Heart left ventricle (tissue), 16 donors: ENCODE measurements around the gene LCP1. TPM values are rescaled to one million over a fixed set of nuclear protein-coding genes. Genes with fewer than 3 reads are reported as not detected.

Experiments
- ATAC-seq, 4 donors: fragments of 200-7000 bp; cut with Tn5 transposase; one replicate each; pipeline ENCODE4 v1.9.1; 2020 to 2022; ENCODE audit warnings: moderate library complexity in 4 of 4, mild to moderate bottlenecking in 3 of 4, moderate number of reproducible peaks in 1 of 4
- DNase-seq, 5 donors: peaks; one replicate each; pipeline ENCODE4 v3.0.0-alpha.2; 2020
- H3K27ac ChIP-seq, 12 donors: fragments of 200-600 bp; sonication (generic) in 4 of 12; one replicate each; pipeline versions ENCODE4 v1.5.0 to v1.8.0; 2016 to 2022; ENCODE audit warnings: mild to moderate bottlenecking in 2 of 12
- H3K27me3 ChIP-seq, 9 donors: fragments of 200-600 bp; sonication (generic) in 2 of 9; one replicate each; pipeline versions ENCODE4 v1.5.1 to v1.8.0; 2016 to 2022; ENCODE audit warnings: mild to moderate bottlenecking in 3 of 9
- H3K36me3 ChIP-seq, 9 donors: fragments of 200-600 bp; sonication (generic) in 2 of 9; one replicate each; pipeline versions ENCODE4 v1.5.0 to v1.8.0; 2018 to 2022; ENCODE audit warnings: mild to moderate bottlenecking in 2 of 9
- H3K4me1 ChIP-seq, 12 donors: fragments of 200-600 bp; sonication (generic) in 4 of 12; one replicate each; pipeline versions ENCODE4 v1.5.0 to v1.8.0; 2016 to 2022; ENCODE audit warnings: mild to moderate bottlenecking in 3 of 12
- H3K4me3 ChIP-seq, 12 donors: fragments of 200-600 bp; sonication (generic) in 4 of 12; one replicate each; pipeline versions ENCODE4 v1.5.0 to v1.8.0; 2017 to 2022; ENCODE audit warnings: mild to moderate bottlenecking in 9 of 12, moderate library complexity in 4 of 12
- H3K9me3 ChIP-seq, 12 donors: fragments of 200-600 bp; sonication (generic) in 4 of 12; one replicate each; pipeline versions ENCODE4 v1.5.0 to v1.8.0; 2016 to 2022; ENCODE audit warnings: mild to moderate bottlenecking in 1 of 12
- CTCF ChIP-seq, 12 donors: fragments of 200-600 bp; sonication (generic) in 4 of 12; IDR thresholded peaks; one replicate each; pipeline versions ENCODE4 v1.5.0 to v1.8.0; 2018 to 2022; ENCODE audit warnings: antibody characterized with exemption in 12 of 12, mild to moderate bottlenecking in 5 of 12
- POLR2A ChIP-seq, 2 donors: fragments of 450-650 bp; IDR thresholded peaks; one replicate each; pipeline ENCODE4 v1.6.1; 2017; ENCODE audit warnings: antibody characterized with exemption in 2 of 2, mild to moderate bottlenecking in 2 of 2, moderate library complexity in 2 of 2
- WGBS, 4 donors: extraction: QIAGEN DNeasy Blood & Tissue Kit in 2 of 4; methylation state at CpG; one replicate each; pipeline versions ENCODE4 v1.1.5 to v1.1.7; 2013 to 2018; 5-methylcytosine and 5-hydroxymethylcytosine counted together
- intact Hi-C, 10 donors: fragments of 100-400 bp; cut with DNase I; formaldehyde crosslinking; loops; one replicate each; pipeline versions ENCODE4 v1.11.1 to v1.14.2; 2022
- polyA plus RNA-seq, 2 donors: library from polyadenylated mRNA; stranded (reverse); fragments of 200-250 nt; gene quantifications; one replicate each; pipeline ENCODE4 v1.2.3, GENCODE V29; 2013
- total RNA-seq, 9 donors: library from RNA; depleted of rRNA in 2 of 9; stranded (reverse); fragments of >200 nt in 2 of 9; fragmentation: NEBNext Ultra II Directional in 3 of 9; extraction: Animal tissue kit (Norgen Biotek cat#: 25700) in 3 of 9; gene quantifications; one replicate each; pipeline versions ENCODE4 v1.1.0 to v1.2.4, GENCODE V29; 2016 to 2023
- donor health status: ischemic (EF 13 %, LVEDD 7.1; RV severe dilation, severe dysfunction).
- donor health status: healthy with polysubstance abuse.
- donor health status: DM: no; HTN: yes; CAD: no.
- donor health status: DM: no; HTN: no; CAD: no.
- donor health status: ischemic (EF 25% LVEDD 6.9; RV normal size, moderate dysfunction).
- donor health status: ischemic (EF 25% LVEDD 5.7; RV mildly dilated, moderate dysfunction).
- donor health status: healthy.
- donor health status: DM: yes; HTN: yes; CAD: no.
- donor health status: ischemic (EF 35%, LVEDD 5.7; RV mildly dilated, moderate dysfunction).
- donor health status: nonischemic (EF 11% LVEDD 7.7; RV severe dilation, severe dysfunction).
- donor health status: DM: yes; HTN: yes; CAD: no.
- donor health status: PGD.
- donor health status: ischemic (EF 29% LVEDD 5.4; RV normal size, mild dysfunction).
- donor health status: nonischemic (EF 23%, LVEDD 6.1; RV moderate dilation, normal function).

Gene LCP1
- total and polyA plus RNA-seq, 11 donors: 1.9 to 230 (median 10.9) TPM

GRCh38 chr13:46143184-46143701 is 38.7 kb downstream of the LCP1 start:
- DNase-seq (no peak), ATAC-seq (no peak)
- Histone ChIP-seq H3K36me3 (peaks cover 0 to 96% (median 0%) of the 10 kb centered on the region in 9 donors), H3K4me1 (no peaks in the 10 kb centered on the region), H3K4me3 (no peak overlapping the region), H3K27me3 (peaks cover 0 to 24% (median 0%) of the 10 kb centered on the region in 9 donors), H3K27ac (no peak overlapping the region), H3K9me3 (no peaks in the 10 kb centered on the region)
- intact Hi-C loops: no loop called here
- TF ChIP-seq CTCF (IDR thresholded peaks at IDR 0.05) (no peak), POLR2A (IDR thresholded peaks at IDR 0.05) (no peak)
- 67 to 75% (median 71%) methylated on average over 4 of the region's 4 CpGs for WGBS, 4 donors

- TF ChIP-seq POLR2A (IDR thresholded peaks at IDR 0.05): no peak
- no peak for TF ChIP-seq CTCF (IDR thresholded peaks at IDR 0.05)
- DNase-seq (no peak), ATAC-seq (no peak)
- H3K4me1 ChIP-seq: no peaks in the 10 kb centered on the region
- no peaks in the 10 kb centered on the region for H3K9me3 ChIP-seq
- H3K27ac ChIP-seq: no peak overlapping the region
- H3K4me3 ChIP-seq: no peak overlapping the region
- peaks cover 0 to 24% (median 0%) of the 10 kb centered on the region in 9 donors for H3K27me3 ChIP-seq
- H3K36me3 ChIP-seq: peaks cover 0 to 96% (median 0%) of the 10 kb centered on the region in 9 donors
- 63 to 68% (median 66%) methylated on average over 3 of the region's 3 CpGs for WGBS, 4 donors
- intact Hi-C loops: no loop called here
These were observed 39.2 kb downstream of the LCP1 start for GRCh38 chr13:46142776-46143175.

- Histone ChIP-seq H3K9me3 (no peaks in the 10 kb centered on the region), H3K4me3 (no peak overlapping the region), H3K27me3 (peaks cover 0 to 24% (median 0%) of the 10 kb centered on the region in 9 donors), H3K4me1 (no peaks in the 10 kb centered on the region), H3K27ac (no peak overlapping the region), H3K36me3 (peaks cover 0 to 98% (median 0%) of the 10 kb centered on the region in 9 donors)
- ATAC-seq (no peak), DNase-seq (no peak)
- WGBS, 4 donors: 71 to 81% (median 79%) methylated on average over 2 of the region's 2 CpGs
- intact Hi-C loops: no loop called here
- TF ChIP-seq POLR2A (IDR thresholded peaks at IDR 0.05) (no peak), CTCF (IDR thresholded peaks at IDR 0.05) (no peak)
These were observed 41.9 kb downstream of the LCP1 start for GRCh38 chr13:46140044-46140443.

GRCh38 chr13:46137627-46138317 is 44.2 kb downstream of the LCP1 start:
- no peaks in the 10 kb centered on the region for H3K9me3 ChIP-seq
- intact Hi-C loops: no loop called here
- no peak overlapping the region for H3K4me3 ChIP-seq
- no peak overlapping the region for H3K27ac ChIP-seq
- 58 to 70% (median 66%) methylated on average over 2 of the region's 2 CpGs for WGBS, 4 donors
- no peak for ATAC-seq
- H3K4me1 ChIP-seq: no peaks in the 10 kb centered on the region
- peaks cover 0 to 98% (median 0%) of the 10 kb centered on the region in 9 donors for H3K36me3 ChIP-seq
- peaks cover 0 to 15% (median 0%) of the 10 kb centered on the region in 9 donors for H3K27me3 ChIP-seq
- TF ChIP-seq CTCF (IDR thresholded peaks at IDR 0.05): no peak
- TF ChIP-seq POLR2A (IDR thresholded peaks at IDR 0.05): no peak
- DNase-seq: no peak
